Endothelial cell of umbilical vein (primary cell): Measurements from ENCODE around the gene COL5A1.

Experiments used
- JUN ChIP-seq: IDR thresholded peaks from 2 replicates; pipeline ENCODE4 v1.6.1; 2011; ENCODE audit warnings: borderline replicate concordance, low read depth; ENCODE audit not compliant: insufficient read length, insufficient read depth
- POLR2A ChIP-seq: IDR thresholded peaks from 2 replicates; pipeline ENCODE4 v1.6.1; 2012; ENCODE audit warnings: low read depth, mild to moderate bottlenecking, control low read depth, low read length
- POLR2AphosphoS5 ChIP-seq: IDR thresholded peaks from 2 replicates; pipeline ENCODE4 v1.6.1; 2012; ENCODE audit warnings: low read depth, mild to moderate bottlenecking, control low read depth, low read length, moderate library complexity; ENCODE audit not compliant: insufficient read depth
- TF ChIP-seq, protein P1 (sequence below), 2 donors: IDR thresholded peaks; 1 replicate in 1 of 2; 2 replicates in 1 of 2; pipeline ENCODE4 v1.5.1; 2011; ENCODE audit warnings: low read length in 2 of 2, mild to moderate bottlenecking in 2 of 2, moderate library complexity in 2 of 2, control low read depth in 1 of 2, inconsistent platforms in 1 of 2, low read depth in 1 of 2; ENCODE audit not compliant: insufficient read depth in 1 of 2; ENCODE audit errors: extremely low read depth in 1 of 2
- TF ChIP-seq, protein P2 (sequence below): IDR thresholded peaks from 2 replicates; pipeline ENCODE4 v1.6.1; 2011; ENCODE audit not compliant: insufficient read depth, insufficient read length

DNA sequence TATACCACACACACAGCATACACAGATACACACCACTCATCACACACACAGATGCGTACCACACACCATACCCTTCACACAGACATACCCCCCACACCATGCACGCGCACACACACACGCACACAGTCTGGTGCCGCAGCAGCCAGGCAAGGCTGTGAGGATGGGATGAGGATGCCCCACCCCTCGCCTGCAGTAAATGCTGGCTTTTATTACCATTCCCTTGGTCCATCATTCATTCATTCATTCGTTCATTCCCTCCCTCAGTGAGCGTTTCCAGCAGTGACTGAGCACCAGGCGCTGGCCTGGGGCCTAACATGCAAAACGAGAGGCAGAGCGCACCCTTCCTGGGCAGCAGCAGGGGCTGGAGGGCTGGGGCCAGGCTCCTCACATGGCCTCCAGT is 187.3 kb downstream of the COL5A1 start:
- TF ChIP-seq POLR2AphosphoS5 (no peak), POLR2A (no peak), JUN (no peak)
- TF ChIP-seq, protein P1, sequence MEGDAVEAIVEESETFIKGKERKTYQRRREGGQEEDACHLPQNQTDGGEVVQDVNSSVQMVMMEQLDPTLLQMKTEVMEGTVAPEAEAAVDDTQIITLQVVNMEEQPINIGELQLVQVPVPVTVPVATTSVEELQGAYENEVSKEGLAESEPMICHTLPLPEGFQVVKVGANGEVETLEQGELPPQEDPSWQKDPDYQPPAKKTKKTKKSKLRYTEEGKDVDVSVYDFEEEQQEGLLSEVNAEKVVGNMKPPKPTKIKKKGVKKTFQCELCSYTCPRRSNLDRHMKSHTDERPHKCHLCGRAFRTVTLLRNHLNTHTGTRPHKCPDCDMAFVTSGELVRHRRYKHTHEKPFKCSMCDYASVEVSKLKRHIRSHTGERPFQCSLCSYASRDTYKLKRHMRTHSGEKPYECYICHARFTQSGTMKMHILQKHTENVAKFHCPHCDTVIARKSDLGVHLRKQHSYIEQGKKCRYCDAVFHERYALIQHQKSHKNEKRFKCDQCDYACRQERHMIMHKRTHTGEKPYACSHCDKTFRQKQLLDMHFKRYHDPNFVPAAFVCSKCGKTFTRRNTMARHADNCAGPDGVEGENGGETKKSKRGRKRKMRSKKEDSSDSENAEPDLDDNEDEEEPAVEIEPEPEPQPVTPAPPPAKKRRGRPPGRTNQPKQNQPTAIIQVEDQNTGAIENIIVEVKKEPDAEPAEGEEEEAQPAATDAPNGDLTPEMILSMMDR (IDR thresholded peaks at IDR 0.05; ENCODE audit: extremely low read depth in 1 of 2, insufficient read depth in 1 of 2, low read depth in 1 of 2, low read length in 2 of 2), result no peak
- TF ChIP-seq, protein P2, sequence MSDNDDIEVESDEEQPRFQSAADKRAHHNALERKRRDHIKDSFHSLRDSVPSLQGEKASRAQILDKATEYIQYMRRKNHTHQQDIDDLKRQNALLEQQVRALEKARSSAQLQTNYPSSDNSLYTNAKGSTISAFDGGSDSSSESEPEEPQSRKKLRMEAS, result no peak
